B cell (primary cell): ENCODE data around the gene ZCCHC24. TPM values are rescaled to one million over a fixed set of nuclear protein-coding genes. Genes with fewer than 3 reads are reported as not detected.

Experiments used
- ATAC-seq: fragments of 200-7000 bp; cut with Tn5 transposase; one replicate; pipeline ENCODE4 v1.10.0; 2021; ENCODE audit warnings: low read depth, mild to moderate bottlenecking, moderate number of reproducible peaks, moderate library complexity
- CTCF ChIA-PET: fragments of 350-600 bp; sonication (Branson Sonifier 250); formaldehyde crosslinking; loops from one replicate; lab custom pipeline; 2021; ENCODE audit warnings: antibody characterized with exemption, inconsistent platforms; lab: Charles Lee
- POLR2A ChIA-PET: fragments of 350-600 bp; sonication (Branson Sonifier 250); formaldehyde crosslinking; loops from one replicate; lab custom pipeline; 2021; ENCODE audit warnings: antibody characterized with exemption; lab: Charles Lee
- DNase-seq: peaks from one replicate; pipeline ENCODE4 v3.0.0; 2013
- H2AFZ ChIP-seq: 2 replicates; pipeline ENCODE4 v1.6.1; 2012; ENCODE audit warnings: mild to moderate bottlenecking, low read depth, low read length; ENCODE audit not compliant: insufficient read depth, poor library complexity, severe bottlenecking
- H3K27ac ChIP-seq, 2 donors: 1 replicate in 1 of 2; 2 replicates in 1 of 2; pipeline ENCODE4 v1.5.1; 2012 to 2013; ENCODE audit warnings: low read length in 2 of 2, mild to moderate bottlenecking in 2 of 2, moderate library complexity in 1 of 2
- H3K27me3 ChIP-seq, 4 experiments: fragments of 200-600 bp in 1 of 4; sonication (generic) in 1 of 4; replicated peaks in 1 of 4; 1 replicate in 2 of 4; 2 replicates in 2 of 4; pipeline versions ENCODE4 v1.6.1 to v1.7.0; 2013 to 2016; ENCODE audit warnings: low read length in 3 of 4, mild to moderate bottlenecking in 2 of 4, mixed read lengths in 1 of 4, moderate library complexity in 1 of 4; ENCODE audit not compliant: insufficient read depth in 4 of 4, control insufficient read depth in 3 of 4; ENCODE audit errors: control extremely low read depth in 1 of 4
- H3K36me3 ChIP-seq, 2 experiments: replicated peaks in 1 of 2; 1 replicate in 1 of 2; 2 replicates in 1 of 2; pipeline versions ENCODE4 v1.6.1 to v1.7.1; 2013; ENCODE audit warnings: low read length in 1 of 2; ENCODE audit not compliant: insufficient read depth in 2 of 2, control insufficient read depth in 1 of 2; ENCODE audit errors: control extremely low read depth in 1 of 2, extremely low read depth in 1 of 2
- H3K4me1 ChIP-seq, 2 donors: fragments of 200-600 bp in 1 of 2; sonication (generic) in 1 of 2; 1 replicate in 1 of 2; 2 replicates in 1 of 2; pipeline versions ENCODE4 v1.5.1 to v1.6.1; 2013 to 2017; ENCODE audit warnings: low read length in 2 of 2; ENCODE audit not compliant: control insufficient read depth in 2 of 2, insufficient read depth in 2 of 2
- H3K4me2 ChIP-seq: replicated peaks from 2 replicates; pipeline ENCODE3; 2012; ENCODE audit warnings: mild to moderate bottlenecking, low read depth, low read length; ENCODE audit not compliant: poor library complexity, severe bottlenecking
- H3K4me3 ChIP-seq, 5 experiments: fragments of 200-600 bp in 1 of 5; sonication (generic) in 1 of 5; 1 replicate in 3 of 5; 2 replicates in 2 of 5; pipeline versions ENCODE4 v1.5.1 to v1.7.0; 2011 to 2016; ENCODE audit warnings: low read length in 4 of 5, mild to moderate bottlenecking in 4 of 5, low read depth in 2 of 5, control low read depth in 1 of 5, moderate library complexity in 1 of 5; ENCODE audit not compliant: insufficient read depth in 1 of 5; ENCODE audit errors: control extremely low read depth in 1 of 5, extremely low read depth in 1 of 5
- H3K79me2 ChIP-seq: fragments of 200-600 bp; sonication (generic); one replicate; pipeline ENCODE4 v1.6.0; 2016; ENCODE audit warnings: low read length; ENCODE audit not compliant: control insufficient read depth, insufficient read depth
- H3K9ac ChIP-seq: fragments of 200-600 bp; sonication (generic); 2 replicates; pipeline ENCODE4 v1.6.1; 2017; ENCODE audit warnings: mild to moderate bottlenecking, low read length, moderate library complexity
- H3K9me3 ChIP-seq, 3 donors: one replicate each; pipeline versions ENCODE4 v1.6.1 to v1.7.1; 2013; ENCODE audit warnings: low read length in 2 of 3; ENCODE audit not compliant: control insufficient read depth in 2 of 3, insufficient read depth in 1 of 3; ENCODE audit errors: control extremely low read depth in 1 of 3
- H4K20me1 ChIP-seq: 2 replicates; pipeline ENCODE4 v1.6.0; 2012; ENCODE audit warnings: mild to moderate bottlenecking, low read length; ENCODE audit not compliant: insufficient read depth, control insufficient read depth, poor library complexity, severe bottlenecking
- H3K27ac Mint-ChIP-seq: one replicate; pipeline ENCODE4 v1.8.0; 2021; ENCODE audit warnings: mixed read lengths
- H3K27me3 Mint-ChIP-seq: one replicate; pipeline ENCODE4 v1.8.0; 2021; ENCODE audit warnings: mixed read lengths
- H3K4me1 Mint-ChIP-seq: one replicate; pipeline ENCODE4 v1.8.0; 2021; ENCODE audit warnings: mixed read lengths
- H3K4me3 Mint-ChIP-seq: one replicate; pipeline ENCODE4 v1.8.0; 2021; ENCODE audit warnings: mixed read lengths
- H3K9me3 Mint-ChIP-seq: one replicate; pipeline ENCODE4 v1.8.0; 2022; ENCODE audit warnings: mixed read lengths; ENCODE audit not compliant: insufficient read depth
- EZH2 ChIP-seq: IDR thresholded peaks from 2 replicates; pipeline ENCODE4 v1.6.1; 2012; ENCODE audit warnings: borderline replicate concordance, low read depth, mild to moderate bottlenecking, moderate library complexity, low read length; ENCODE audit not compliant: insufficient read depth, poor library complexity, severe bottlenecking
- WGBS: methylation state at CpG from one replicate; pipeline ENCODE4 v1.1.5; 2013; ENCODE audit warnings: missing lambda C conversion rate; ENCODE audit not compliant: insufficient coverage; 5-methylcytosine and 5-hydroxymethylcytosine counted together
- intact Hi-C: fragments of 100-400 bp; cut with micrococcal nuclease; formaldehyde crosslinking; loops from one replicate; pipeline ENCODE4 v1.10.0; 2022
- polyA plus RNA-seq: library from polyadenylated mRNA; depleted of rRNA; stranded (reverse); fragments of >200 nt; gene quantifications from 2 replicates; pipeline ENCODE4 v1.2.3, GENCODE V29; 2012
- total RNA-seq, 2 donors: library from RNA; stranded (reverse); fragments of 120-200 nt in 1 of 2; gene quantifications; 1 replicate in 1 of 2; 2 replicates in 1 of 2; pipeline versions ENCODE4 v1.2.3 to v1.2.4, GENCODE V29; 2013 to 2022
- TF ChIP-seq, protein P1 (sequence below): fragments of 200-600 bp; IDR thresholded peaks from one replicate; pipeline ENCODE4 v1.8.0; 2022; ENCODE audit warnings: antibody characterized with exemption, mild to moderate bottlenecking

Gene ZCCHC24
- total and polyA plus RNA-seq, 2 donors (not counting 1 experiment from before 2014, with no cell fraction given): 0.34 to 2.3 TPM

DNA sequence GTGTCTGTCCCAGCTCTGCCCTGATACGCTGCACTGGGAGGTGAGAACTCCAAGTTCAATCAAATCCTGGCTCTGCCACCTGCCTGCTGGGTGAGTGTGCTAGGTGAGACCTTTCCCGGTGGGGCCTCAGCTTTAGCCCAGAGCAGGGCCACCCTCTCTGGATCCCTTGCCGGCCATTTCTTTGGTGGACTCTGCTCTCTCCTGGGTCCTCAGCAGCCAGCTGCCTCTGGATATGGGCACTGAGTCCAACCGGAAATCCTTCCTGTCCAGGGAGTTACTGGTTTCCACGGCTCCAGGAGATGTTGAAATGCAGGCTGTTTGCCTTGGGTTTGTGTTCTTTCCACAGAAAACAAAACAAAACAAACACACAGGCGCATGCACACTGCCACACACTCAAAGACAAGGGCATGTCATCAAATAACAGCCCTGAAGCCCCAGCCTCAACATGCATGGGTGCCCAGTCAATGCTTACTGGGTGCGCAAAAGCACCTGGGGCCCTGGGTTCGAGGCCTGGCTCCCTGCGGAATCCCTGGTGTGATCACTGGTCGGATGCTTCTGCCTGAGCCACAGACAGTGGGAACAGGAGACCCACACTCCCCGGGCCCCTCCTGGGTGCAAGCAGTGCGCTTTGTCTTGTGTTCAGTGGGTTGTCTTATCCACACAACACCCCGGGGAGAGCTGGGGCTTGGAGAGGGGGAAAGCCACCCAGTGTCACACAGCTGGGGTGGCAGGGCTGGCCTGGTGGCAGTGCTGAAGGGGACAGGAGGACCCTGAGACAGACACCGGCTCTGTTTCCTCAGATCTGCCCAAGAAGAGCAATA is 65.1 kb downstream of the ZCCHC24 start:
- CTCF ChIA-PET: no interaction called here
- no peak overlapping the region for H3K4me3 Mint-ChIP-seq

More for the DNA sequence above, 65.1 kb downstream of the ZCCHC24 start:
- DNase-seq (no peak), ATAC-seq (no peak)
- intact Hi-C loops: loop anchor here (10.0 kb wide), 1 partner anchor 64 kb away; the partner anchor contains the start of gene ZCCHC24
- Histone ChIP-seq H3K4me3 (no peak overlapping the region), H4K20me1 (no peaks in the 10 kb centered on the region), H3K27ac (no peak overlapping the region), H3K9ac (no peak overlapping the region), H3K79me2 (no peaks in the 10 kb centered on the region), H3K27me3 (no peaks in the 10 kb centered on the region), H3K4me2 (no peak overlapping the region), H3K4me1 (no peaks in the 10 kb centered on the region), H3K36me3 (no peaks in the 10 kb centered on the region), H3K9me3 (peaks cover 0 to 4% (median 0%) of the 10 kb centered on the region in 3 donors), H2AFZ (no peak overlapping the region)
- POLR2A ChIA-PET: no interaction called here
- 83% methylated on average over 11 of the region's 14 CpGs for WGBS
- TF ChIP-seq, protein P1, sequence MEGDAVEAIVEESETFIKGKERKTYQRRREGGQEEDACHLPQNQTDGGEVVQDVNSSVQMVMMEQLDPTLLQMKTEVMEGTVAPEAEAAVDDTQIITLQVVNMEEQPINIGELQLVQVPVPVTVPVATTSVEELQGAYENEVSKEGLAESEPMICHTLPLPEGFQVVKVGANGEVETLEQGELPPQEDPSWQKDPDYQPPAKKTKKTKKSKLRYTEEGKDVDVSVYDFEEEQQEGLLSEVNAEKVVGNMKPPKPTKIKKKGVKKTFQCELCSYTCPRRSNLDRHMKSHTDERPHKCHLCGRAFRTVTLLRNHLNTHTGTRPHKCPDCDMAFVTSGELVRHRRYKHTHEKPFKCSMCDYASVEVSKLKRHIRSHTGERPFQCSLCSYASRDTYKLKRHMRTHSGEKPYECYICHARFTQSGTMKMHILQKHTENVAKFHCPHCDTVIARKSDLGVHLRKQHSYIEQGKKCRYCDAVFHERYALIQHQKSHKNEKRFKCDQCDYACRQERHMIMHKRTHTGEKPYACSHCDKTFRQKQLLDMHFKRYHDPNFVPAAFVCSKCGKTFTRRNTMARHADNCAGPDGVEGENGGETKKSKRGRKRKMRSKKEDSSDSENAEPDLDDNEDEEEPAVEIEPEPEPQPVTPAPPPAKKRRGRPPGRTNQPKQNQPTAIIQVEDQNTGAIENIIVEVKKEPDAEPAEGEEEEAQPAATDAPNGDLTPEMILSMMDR: no peak
- no peak for TF ChIP-seq EZH2
- Mint-ChIP-seq H3K4me1 (no peaks in the 10 kb centered on the region), H3K27ac (no peak overlapping the region), H3K9me3 (no peaks in the 10 kb centered on the region), H3K27me3 (no peaks in the 10 kb centered on the region)
